Sigmoid colon (tissue), 4 donors: ENCODE results near the gene LIME1.

Experiments used
- CTCF ChIP-seq, 4 experiments: fragments of 450-650 bp in 3 of 4; fragments of 200-600 bp in 1 of 4; IDR thresholded peaks; one replicate each; pipeline ENCODE4 v1.5.1; 2016 to 2019; ENCODE audit warnings: antibody characterized with exemption in 4 of 4, mild to moderate bottlenecking in 3 of 4, moderate library complexity in 2 of 4
- EP300 ChIP-seq, 4 donors: sonication (generic); formaldehyde crosslinking; IDR thresholded peaks; one replicate each; pipeline ENCODE4 v1.6.1; 2017; ENCODE audit warnings: antibody characterized with exemption in 4 of 4
- POLR2A ChIP-seq, 2 donors: fragments of 450-650 bp; IDR thresholded peaks; one replicate each; pipeline ENCODE4 v1.6.1; 2016; ENCODE audit warnings: antibody characterized with exemption in 2 of 2, mild to moderate bottlenecking in 2 of 2, moderate library complexity in 2 of 2
- POLR2AphosphoS5 ChIP-seq, 4 donors: sonication (generic); formaldehyde crosslinking; IDR thresholded peaks; one replicate each; pipeline ENCODE4 v1.6.1; 2017; ENCODE audit warnings: antibody characterized with exemption in 4 of 4

GRCh38 chr20:63731410-63731809, 5.1 kb upstream of the LIME1 start:
- TF ChIP-seq CTCF (IDR thresholded peaks at IDR 0.05) (no peak), POLR2A (IDR thresholded peaks at IDR 0.05) (no peak), POLR2AphosphoS5 (IDR thresholded peaks at IDR 0.05) (no peak), EP300 (IDR thresholded peaks at IDR 0.05) (no peak)
